Measurements from ENCODE around the gene LDLRAD4.

DNA sequence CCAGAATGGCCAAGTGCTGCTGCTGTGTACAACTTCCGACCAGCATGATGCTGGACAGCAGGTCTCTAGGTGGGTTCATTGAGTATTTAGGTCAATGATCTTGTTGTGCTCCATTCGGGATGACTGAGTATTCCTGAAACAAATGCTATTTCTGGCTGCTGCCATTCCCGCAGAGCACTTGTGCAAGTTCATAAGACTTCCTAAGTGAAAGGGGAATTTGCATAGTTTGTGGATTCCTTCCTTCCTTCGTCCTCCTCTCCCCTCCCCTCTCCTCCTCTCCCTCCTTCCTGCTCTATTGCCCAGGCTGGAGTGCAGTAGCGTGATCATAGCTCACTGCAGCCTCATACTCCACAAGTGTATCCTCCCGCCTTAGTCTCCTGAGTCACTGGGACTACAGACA lies 40.4 kb downstream of the LDLRAD4 start:
- TF ChIP-seq EZH2 (IDR thresholded peaks at IDR 0.05; ENCODE audit: low read depth) (no peak), CTCF (conservative IDR thresholded peaks at IDR 0.05) (no peak)

Data from PC-9 (cell line).